Astrocyte (in vitro differentiated cells and primary cell): ENCODE measurements around the gene YWHAE. TPM values are rescaled to one million over a fixed set of nuclear protein-coding genes. Genes with fewer than 3 reads are reported as not detected.
"Not testable (repeated sequence)": the region's sequence is repeated elsewhere in the genome, so short reads cannot be mapped to it uniquely, and the experiment has no call there.

Source experiments
- DNase-seq: peaks from one replicate; pipeline ENCODE4 v3.0.0-alpha.2; 2010; ENCODE audit warnings: low read depth
- FAIRE-seq: peaks from 2 replicates; lab custom pipeline; 2011; peaks lifted over from hg19 to GRCh38; lab: Jason Lieb, UNC
- H2AFZ ChIP-seq: 2 replicates; pipeline ENCODE4 v1.6.0; 2012; ENCODE audit warnings: low read depth, low read length, inconsistent platforms
- H3K27ac ChIP-seq: 2 replicates; pipeline ENCODE4 v1.5.1; 2011; ENCODE audit warnings: low read depth, low read length, inconsistent platforms
- H3K27me3 ChIP-seq: 2 replicates; pipeline ENCODE4 v1.6.0; 2011; ENCODE audit warnings: low read length, inconsistent platforms; ENCODE audit not compliant: insufficient read depth
- H3K36me3 ChIP-seq: 2 replicates; pipeline ENCODE4 v1.5.1; 2011; ENCODE audit warnings: low read length, inconsistent platforms; ENCODE audit not compliant: insufficient read depth
- H3K4me1 ChIP-seq: 2 replicates; pipeline ENCODE4 v1.5.1; 2011; ENCODE audit warnings: low read length, inconsistent platforms; ENCODE audit not compliant: insufficient read depth
- H3K4me2 ChIP-seq: 2 replicates; pipeline ENCODE4 v1.6.0; 2012; ENCODE audit warnings: low read length, inconsistent platforms
- H3K4me3 ChIP-seq: 2 replicates; pipeline ENCODE4 v1.5.1; 2011; ENCODE audit warnings: low read depth, mild to moderate bottlenecking, low read length, inconsistent platforms; ENCODE audit not compliant: insufficient read depth
- H3K79me2 ChIP-seq: 2 replicates; pipeline ENCODE4 v1.6.0; 2012; ENCODE audit warnings: mild to moderate bottlenecking, low read length, inconsistent platforms; ENCODE audit not compliant: insufficient read depth
- H3K9ac ChIP-seq: 2 replicates; pipeline ENCODE4 v1.6.0; 2012; ENCODE audit warnings: mild to moderate bottlenecking, low read length, inconsistent platforms
- H3K9me3 ChIP-seq: 2 replicates; pipeline ENCODE4 v1.5.1; 2012; ENCODE audit warnings: low read depth, mild to moderate bottlenecking, low read length, inconsistent platforms; ENCODE audit not compliant: insufficient read depth
- H4K20me1 ChIP-seq: 2 replicates; pipeline ENCODE4 v1.6.0; 2012; ENCODE audit warnings: low read length, inconsistent platforms; ENCODE audit not compliant: insufficient read depth
- H3K27ac Mint-ChIP-seq: one replicate; pipeline ENCODE4 v1.8.0; 2021; ENCODE audit warnings: mild to moderate bottlenecking, mixed read lengths; ENCODE audit not compliant: unreplicated experiment
- H3K27me3 Mint-ChIP-seq: one replicate; pipeline ENCODE4 v1.8.0; 2021; ENCODE audit warnings: low read depth, mixed read lengths; ENCODE audit not compliant: unreplicated experiment
- H3K36me3 Mint-ChIP-seq: one replicate; pipeline ENCODE4 v1.8.0; 2021; ENCODE audit warnings: low read depth, mixed read lengths; ENCODE audit not compliant: unreplicated experiment
- H3K4me1 Mint-ChIP-seq: one replicate; pipeline ENCODE4 v1.8.0; 2021; ENCODE audit warnings: low read depth, mixed read lengths; ENCODE audit not compliant: unreplicated experiment
- H3K4me3 Mint-ChIP-seq: one replicate; pipeline ENCODE4 v1.8.0; 2021; ENCODE audit warnings: mild to moderate bottlenecking, moderate library complexity, mixed read lengths; ENCODE audit not compliant: unreplicated experiment
- H3K9me3 Mint-ChIP-seq: one replicate; pipeline ENCODE4 v1.8.0; 2021; ENCODE audit warnings: mild to moderate bottlenecking, mixed read lengths; ENCODE audit not compliant: unreplicated experiment
- EZH2 ChIP-seq: IDR thresholded peaks from 2 replicates; pipeline ENCODE4 v1.6.1; 2012; ENCODE audit warnings: mild to moderate bottlenecking, low read length, inconsistent platforms; ENCODE audit not compliant: insufficient read depth
- total RNA-seq: library from RNA; stranded (reverse); gene quantifications from 2 replicates; pipeline ENCODE4 v1.2.1, GENCODE V29; 2021
- TF ChIP-seq, protein P1 (sequence below): IDR thresholded peaks from 2 replicates; pipeline ENCODE4 v1.5.1; 2011; ENCODE audit warnings: low read depth, mild to moderate bottlenecking, inconsistent platforms, low read length, moderate library complexity; ENCODE audit not compliant: insufficient read depth

YWHAE gene
- total RNA-seq, 1 donor from 2014 or later: 771 TPM

DNA sequence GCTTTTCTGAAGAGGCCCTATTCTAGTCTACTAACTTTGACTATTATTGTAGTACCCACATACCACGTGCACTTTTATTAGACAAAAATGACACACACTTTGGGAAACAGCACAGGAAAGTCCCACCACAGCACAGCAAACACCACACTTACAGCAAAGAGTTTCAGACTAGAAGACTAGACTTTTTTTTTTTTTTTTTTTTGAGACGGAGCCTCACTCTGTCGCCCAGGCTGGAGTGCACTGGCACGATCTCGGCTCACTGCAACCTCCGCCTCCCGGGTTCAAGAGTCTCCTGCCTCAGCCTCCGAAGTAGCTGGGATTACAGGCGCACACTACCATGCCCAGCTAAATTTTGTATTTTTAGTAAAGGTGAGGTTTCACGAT is 20.1 kb downstream of the YWHAE start:
- H3K4me2 ChIP-seq: no peak overlapping the region
- TF ChIP-seq, protein P1, sequence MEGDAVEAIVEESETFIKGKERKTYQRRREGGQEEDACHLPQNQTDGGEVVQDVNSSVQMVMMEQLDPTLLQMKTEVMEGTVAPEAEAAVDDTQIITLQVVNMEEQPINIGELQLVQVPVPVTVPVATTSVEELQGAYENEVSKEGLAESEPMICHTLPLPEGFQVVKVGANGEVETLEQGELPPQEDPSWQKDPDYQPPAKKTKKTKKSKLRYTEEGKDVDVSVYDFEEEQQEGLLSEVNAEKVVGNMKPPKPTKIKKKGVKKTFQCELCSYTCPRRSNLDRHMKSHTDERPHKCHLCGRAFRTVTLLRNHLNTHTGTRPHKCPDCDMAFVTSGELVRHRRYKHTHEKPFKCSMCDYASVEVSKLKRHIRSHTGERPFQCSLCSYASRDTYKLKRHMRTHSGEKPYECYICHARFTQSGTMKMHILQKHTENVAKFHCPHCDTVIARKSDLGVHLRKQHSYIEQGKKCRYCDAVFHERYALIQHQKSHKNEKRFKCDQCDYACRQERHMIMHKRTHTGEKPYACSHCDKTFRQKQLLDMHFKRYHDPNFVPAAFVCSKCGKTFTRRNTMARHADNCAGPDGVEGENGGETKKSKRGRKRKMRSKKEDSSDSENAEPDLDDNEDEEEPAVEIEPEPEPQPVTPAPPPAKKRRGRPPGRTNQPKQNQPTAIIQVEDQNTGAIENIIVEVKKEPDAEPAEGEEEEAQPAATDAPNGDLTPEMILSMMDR: no peak
- no peak for TF ChIP-seq EZH2
- no peaks in the 10 kb centered on the region for H3K27me3 ChIP-seq
- H3K4me1 ChIP-seq: peaks cover 36% of the 10 kb centered on the region
- peaks cover 5% of the 10 kb centered on the region for H3K36me3 ChIP-seq
- H3K9ac ChIP-seq: no peak overlapping the region
- Mint-ChIP-seq H3K4me3 (no peak overlapping the region), H3K36me3 (no peaks in the 10 kb centered on the region), H3K9me3 (no peaks in the 10 kb centered on the region), H3K4me1 (peaks cover 42% of the 10 kb centered on the region), H3K27ac (peak overlapping the region; percentile 72), H3K27me3 (no peaks in the 10 kb centered on the region)
- H3K27ac ChIP-seq: no peak overlapping the region
- FAIRE-seq: no peak
- peaks cover 99% of the 10 kb centered on the region for H3K79me2 ChIP-seq
- no peak for DNase-seq
- H3K4me3 ChIP-seq: no peak overlapping the region
- H3K9me3 ChIP-seq: no peaks in the 10 kb centered on the region
- H4K20me1 ChIP-seq: peaks cover 99% of the 10 kb centered on the region
- no peak overlapping the region for H2AFZ ChIP-seq

DNA sequence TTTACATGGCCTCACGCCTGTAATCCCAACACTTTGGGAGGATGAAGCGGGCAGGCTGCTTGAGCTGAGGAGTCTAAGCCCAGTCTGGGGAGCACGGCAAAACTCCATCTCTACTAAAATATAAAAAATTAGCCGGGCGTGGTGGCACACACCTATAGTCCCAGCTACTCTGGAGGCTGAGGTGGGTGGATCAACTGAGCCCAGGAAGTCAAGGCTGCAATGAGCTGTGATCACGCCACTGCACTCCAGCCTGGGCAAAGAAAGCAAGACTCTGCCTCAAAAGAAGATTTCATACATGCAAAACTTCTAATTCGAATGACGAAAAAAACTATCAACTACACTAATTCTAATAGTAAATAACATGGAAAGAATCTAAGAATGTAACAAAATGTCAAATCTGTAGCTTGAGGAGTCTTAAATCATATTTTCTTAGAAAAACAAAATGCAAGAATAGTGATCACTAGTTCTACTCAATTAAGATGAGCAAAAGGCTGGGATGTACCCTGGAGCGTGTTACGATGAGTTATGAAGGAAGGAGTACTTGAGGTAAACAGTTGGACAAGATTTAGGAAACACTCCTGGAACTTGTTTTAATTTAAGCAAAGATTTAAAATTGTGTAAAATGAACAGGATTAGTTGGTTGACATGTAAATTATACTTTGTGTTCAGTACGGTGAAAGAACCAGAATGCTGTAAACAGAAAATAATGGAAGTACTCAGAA is 20.7 kb downstream of the YWHAE start:
- Histone ChIP-seq H3K27ac (no peak overlapping the region), H3K9me3 (no peaks in the 10 kb centered on the region), H3K4me1 (peaks cover 38% of the 10 kb centered on the region), H3K4me2 (no peak overlapping the region), H3K36me3 (peaks cover 5% of the 10 kb centered on the region), H4K20me1 (peaks cover 99% of the 10 kb centered on the region), H3K79me2 (peaks cover 99% of the 10 kb centered on the region), H2AFZ (no peak overlapping the region), H3K27me3 (no peaks in the 10 kb centered on the region), H3K4me3 (no peak overlapping the region), H3K9ac (no peak overlapping the region)
- no peaks in the 10 kb centered on the region for H3K27me3 Mint-ChIP-seq
- DNase-seq (no peak), FAIRE-seq (no peak)
- no peak for TF ChIP-seq EZH2
- TF ChIP-seq, protein P1: no peak
- peak overlapping the region; percentile 72 for H3K27ac Mint-ChIP-seq
- no peaks in the 10 kb centered on the region for H3K36me3 Mint-ChIP-seq
- H3K4me3 Mint-ChIP-seq: no peak overlapping the region
- H3K9me3 Mint-ChIP-seq: no peaks in the 10 kb centered on the region
- peaks cover 46% of the 10 kb centered on the region for H3K4me1 Mint-ChIP-seq

DNA sequence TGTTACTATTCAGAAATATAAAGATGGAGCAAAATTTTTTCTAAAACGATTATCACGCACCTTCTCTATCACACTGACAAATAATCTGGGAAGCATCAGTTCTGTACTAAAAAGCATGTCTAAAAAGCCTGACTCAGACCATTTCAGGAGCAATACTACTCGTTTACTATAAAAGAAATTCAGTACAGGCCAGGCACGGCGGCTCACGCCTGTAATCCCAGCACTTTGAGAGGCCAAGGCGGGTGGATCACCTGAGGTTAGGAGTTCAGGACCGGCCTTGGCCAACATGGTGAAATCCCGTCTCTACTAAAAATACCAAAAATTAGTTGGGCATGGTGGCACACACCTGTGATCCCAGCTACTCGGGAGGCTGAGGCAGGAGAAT is 21.6 kb downstream of the YWHAE start:
- Mint-ChIP-seq H3K4me1 (peaks cover 49% of the 10 kb centered on the region), H3K27ac (peak overlapping the region; percentile 62)
- peaks cover 99% of the 10 kb centered on the region for H4K20me1 ChIP-seq
- H3K9ac ChIP-seq, H3K9me3 Mint-ChIP-seq, H3K9me3 ChIP-seq, H3K4me3 Mint-ChIP-seq, H3K4me3 ChIP-seq, H2AFZ ChIP-seq, DNase-seq, H3K27me3 ChIP-seq, H3K36me3 ChIP-seq, FAIRE-seq, H3K36me3 Mint-ChIP-seq, H3K27me3 Mint-ChIP-seq: not testable (repeated sequence)
- H3K4me2 ChIP-seq: peak overlapping the region; percentile 19
- peaks cover 99% of the 10 kb centered on the region for H3K79me2 ChIP-seq
- H3K4me1 ChIP-seq: peaks cover 44% of the 10 kb centered on the region
- peak overlapping the region; percentile 3 for H3K27ac ChIP-seq
